Mucosa of descending colon (tissue), 3 donors: ENCODE data around the gene SLC24A4. TPM values are rescaled to one million over a fixed set of nuclear protein-coding genes. Genes with fewer than 3 reads are reported as not detected.
A peak's percentile ranks its signal among the peaks of the same experiment; 100 is the strongest.

Experiments
- ATAC-seq: fragments of 200-7000 bp; cut with Tn5 transposase; one replicate; pipeline ENCODE4 v1.9.1; 2020; ENCODE audit warnings: mild to moderate bottlenecking, moderate library complexity
- DNase-seq, 3 donors: peaks; one replicate each; pipeline ENCODE4 v3.0.0-alpha.2; 2020
- H3K36me3 ChIP-seq: fragments of 200-600 bp; one replicate; pipeline ENCODE4 v1.8.0; 2021; ENCODE audit warnings: low read depth, mild to moderate bottlenecking
- H3K4me1 ChIP-seq: fragments of 200-600 bp; one replicate; pipeline ENCODE4 v1.8.0; 2021; ENCODE audit warnings: low read depth, mild to moderate bottlenecking
- H3K4me3 ChIP-seq: fragments of 200-600 bp; one replicate; pipeline ENCODE4 v1.8.0; 2021; ENCODE audit warnings: mild to moderate bottlenecking
- H3K9me3 ChIP-seq: fragments of 200-600 bp; one replicate; pipeline ENCODE4 v1.8.0; 2021; ENCODE audit warnings: mild to moderate bottlenecking
- intact Hi-C, 2 donors: fragments of 100-400 bp; cut with DNase I in 1 of 2; cut with micrococcal nuclease in 1 of 2; formaldehyde crosslinking; loops; one replicate each; pipeline versions ENCODE4 v1.11.0 to v1.11.1; 2022; cut with DNase I, micrococcal nuclease
- total RNA-seq, 3 donors: library from RNA; stranded (reverse); fragmentation: NEBNext Ultra II Directional in 2 of 3; extraction: Animal tissue kit (Norgen Biotek cat#: 25700) in 2 of 3; gene quantifications; one replicate each; pipeline versions ENCODE4 v1.2.1 to v1.2.4, GENCODE V29; 2021 to 2023
- TF ChIP-seq, protein P1 (sequence below): fragments of 200-600 bp; IDR thresholded peaks from one replicate; pipeline ENCODE4 v1.8.0; 2022; ENCODE audit warnings: antibody characterized with exemption, mild to moderate bottlenecking
- donor health status: DM: no; HTN: no; CAD: no; lungs with moderate emphysema.
- donor health status: DM: no; HTN: no; CAD: no.
- donor health status: DM: no; HTN: yes; CAD: no.

SLC24A4 gene
- total RNA-seq, 3 donors from 2014 or later = 0.14 to 0.63 (median 0.27) TPM

- H3K4me3 ChIP-seq = no peak overlapping the region
- no peaks in the 10 kb centered on the region for H3K9me3 ChIP-seq
- DNase-seq (peak in 1 of 3 donors; percentile 46), ATAC-seq (peak; percentile 42)
- intact Hi-C loops = no loop called here
- TF ChIP-seq, protein P1, sequence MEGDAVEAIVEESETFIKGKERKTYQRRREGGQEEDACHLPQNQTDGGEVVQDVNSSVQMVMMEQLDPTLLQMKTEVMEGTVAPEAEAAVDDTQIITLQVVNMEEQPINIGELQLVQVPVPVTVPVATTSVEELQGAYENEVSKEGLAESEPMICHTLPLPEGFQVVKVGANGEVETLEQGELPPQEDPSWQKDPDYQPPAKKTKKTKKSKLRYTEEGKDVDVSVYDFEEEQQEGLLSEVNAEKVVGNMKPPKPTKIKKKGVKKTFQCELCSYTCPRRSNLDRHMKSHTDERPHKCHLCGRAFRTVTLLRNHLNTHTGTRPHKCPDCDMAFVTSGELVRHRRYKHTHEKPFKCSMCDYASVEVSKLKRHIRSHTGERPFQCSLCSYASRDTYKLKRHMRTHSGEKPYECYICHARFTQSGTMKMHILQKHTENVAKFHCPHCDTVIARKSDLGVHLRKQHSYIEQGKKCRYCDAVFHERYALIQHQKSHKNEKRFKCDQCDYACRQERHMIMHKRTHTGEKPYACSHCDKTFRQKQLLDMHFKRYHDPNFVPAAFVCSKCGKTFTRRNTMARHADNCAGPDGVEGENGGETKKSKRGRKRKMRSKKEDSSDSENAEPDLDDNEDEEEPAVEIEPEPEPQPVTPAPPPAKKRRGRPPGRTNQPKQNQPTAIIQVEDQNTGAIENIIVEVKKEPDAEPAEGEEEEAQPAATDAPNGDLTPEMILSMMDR = no peak
- no peaks in the 10 kb centered on the region for H3K36me3 ChIP-seq
- H3K4me1 ChIP-seq = peaks cover 4% of the 10 kb centered on the region
Measured at GRCh38 chr14:92549859-92550230, 226.9 kb downstream of the SLC24A4 start.

Other genes with a start within 250 kb of the SLC24A4 start
- gene ATXN3, start 216.6 kb upstream of the SLC24A4 start, total RNA-seq = 10 to 100 TPM; 23.4 to 53.0 (median 29.2) TPM
- 100 to 1,000 TPM; 138 to 170 (median 142) TPM for gene NDUFB1, start 201.5 kb upstream of the SLC24A4 start, total RNA-seq
- 10 to 100 TPM; 33.4 to 57.5 (median 47.0) TPM for gene CPSF2, start 201.2 kb upstream of the SLC24A4 start, total RNA-seq
- gene RIN3, start 190.6 kb downstream of the SLC24A4 start, total RNA-seq = 10 to 100 TPM; 26.2 to 51.0 (median 32.9) TPM